ENCODE data around the gene VAPB. TPM values are rescaled to one million over a fixed set of nuclear protein-coding genes. Genes with fewer than 3 reads are reported as not detected.
"Not testable (repeated sequence)": the region's sequence is repeated elsewhere in the genome, so short reads cannot be mapped to it uniquely, and the experiment has no call there.

VAPB gene
- total RNA-seq, 1 experiment from 2014 or later = 51.1 TPM

- BruUV-seq (replicated peaks); CTCF ChIA-PET; H3K9me2 ChIP-seq (ENCODE audit: insufficient read depth); H3K4me3 ChIP-seq (replicated peaks in 1 of 2; ENCODE audit: low read depth in 1 of 2, low read length in 2 of 2); POLR2A ChIA-PET; DNase-seq (ENCODE audit: low read depth, low spot score); H3K9me3 ChIP-seq (ENCODE audit: control insufficient read depth in 1 of 2, insufficient read depth in 1 of 2, low read depth in 1 of 2, low read length in 2 of 2); ATAC-seq; H3K9ac ChIP-seq (ENCODE audit: low read length); H3K4me2 ChIP-seq (ENCODE audit: low read length); H3K4me1 ChIP-seq (ENCODE audit: control insufficient read depth in 1 of 2, insufficient read depth in 2 of 2, low read length in 2 of 2); H4K20me1 ChIP-seq (ENCODE audit: insufficient read depth); H3K27me3 ChIP-seq (ENCODE audit: insufficient read depth, low read length); H3K27ac ChIP-seq (ENCODE audit: low read depth, low read length); intact Hi-C loops (cut with micrococcal nuclease); H3K79me2 ChIP-seq (ENCODE audit: insufficient read depth, low read length); H3K36me3 ChIP-seq (ENCODE audit: control insufficient read depth in 1 of 2, insufficient read depth in 2 of 2, low read length in 2 of 2); RAD21 ChIA-PET (ENCODE audit: low non-redundant PET in 1 of 2, low total read pairs in 2 of 2, uncharacterized antibody in 2 of 2, unreplicated experiment in 2 of 2); H2AFZ ChIP-seq (ENCODE audit: low read depth, low read length, poor library complexity, severe bottlenecking): not testable (repeated sequence)
Measured at GRCh38 chr20:58373296-58373695, 15.7 kb upstream of the VAPB start.

DNA sequence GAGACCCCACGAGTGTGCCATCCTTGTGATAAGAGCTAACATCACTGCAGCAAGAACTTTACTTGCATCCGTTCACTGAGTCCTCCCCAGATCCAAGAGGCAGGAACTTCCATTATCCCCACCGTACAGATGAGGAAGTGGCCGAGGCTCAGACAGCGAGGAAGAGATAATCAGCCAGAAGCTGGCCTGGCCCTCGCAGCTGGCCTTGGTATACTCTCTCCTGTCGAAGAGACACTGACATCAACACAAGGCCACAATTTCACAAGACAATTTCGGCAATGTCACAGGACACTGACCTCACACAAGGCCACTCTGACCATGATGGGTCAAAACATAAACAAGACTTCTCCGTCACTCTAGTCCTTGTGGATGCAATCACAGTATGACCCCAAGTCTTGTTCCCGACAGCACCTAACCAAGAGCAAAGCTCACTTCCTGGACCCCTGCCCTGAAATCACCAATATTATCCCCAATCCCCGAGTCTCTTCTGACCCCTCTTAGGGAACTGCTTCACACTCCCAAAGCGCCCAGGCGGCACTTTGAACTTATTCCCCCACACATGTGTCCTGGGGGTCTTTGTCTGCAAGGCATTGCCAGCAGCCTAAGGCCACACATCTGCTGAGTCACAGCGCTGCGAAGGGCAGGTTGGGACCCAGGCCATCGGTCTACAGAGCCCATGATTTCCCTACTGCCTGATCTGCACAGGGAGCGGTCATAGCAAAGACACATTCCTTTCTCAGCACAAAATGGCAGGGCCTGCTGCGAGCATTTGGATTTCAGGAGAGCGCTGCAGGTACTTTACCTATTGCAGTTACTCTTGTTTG, 14.8 kb upstream of the VAPB start:
- no TSS peak for BruUV-seq (replicated peaks)
- Histone ChIP-seq H2AFZ (ENCODE audit: low read depth, low read length, poor library complexity, severe bottlenecking) (no peak overlapping the region), H3K4me1 (ENCODE audit: control insufficient read depth in 1 of 2, insufficient read depth in 2 of 2, low read length in 2 of 2) (no peaks in the 10 kb centered on the region), H3K36me3 (ENCODE audit: control insufficient read depth in 1 of 2, insufficient read depth in 2 of 2, low read length in 2 of 2) (no peaks in the 10 kb centered on the region), H3K79me2 (ENCODE audit: insufficient read depth, low read length) (no peaks in the 10 kb centered on the region), H3K4me2 (ENCODE audit: low read length) (no peak overlapping the region), H3K27ac (ENCODE audit: low read depth, low read length) (no peak overlapping the region), H4K20me1 (ENCODE audit: insufficient read depth) (no peaks in the 10 kb centered on the region; the same call in 1 of the 2 replicates), H3K9me2 (ENCODE audit: insufficient read depth) (no peaks in the 10 kb centered on the region), H3K27me3 (ENCODE audit: insufficient read depth, low read length) (no peaks in the 10 kb centered on the region), H3K9ac (ENCODE audit: low read length) (no peak overlapping the region), H3K9me3 (ENCODE audit: control insufficient read depth in 1 of 2, insufficient read depth in 1 of 2, low read depth in 1 of 2, low read length in 2 of 2) (no peaks in the 10 kb centered on the region), H3K4me3 (replicated peaks in 1 of 2; ENCODE audit: low read depth in 1 of 2, low read length in 2 of 2) (no peak overlapping the region)
- ChIA-PET CTCF (no interaction called here), POLR2A (no interaction called here), RAD21 (ENCODE audit: low non-redundant PET in 1 of 2, low total read pairs in 2 of 2, uncharacterized antibody in 2 of 2, unreplicated experiment in 2 of 2) (no interaction called here)
- TF ChIP-seq ZFX (IDR thresholded peaks at IDR 0.05) = no peak
- TF ChIP-seq FOSL1 (IDR thresholded peaks at IDR 0.05; ENCODE audit: low read depth) = no peak
- no peak for TF ChIP-seq CEBPB (IDR thresholded peaks at IDR 0.05; ENCODE audit: low read depth)
- TF ChIP-seq RAD21 (IDR thresholded peaks at IDR 0.05; ENCODE audit: low read depth) = no peak
- TF ChIP-seq EZH2phosphoT487 (IDR thresholded peaks at IDR 0.05; ENCODE audit: borderline replicate concordance) = no peak
- no peak for TF ChIP-seq ELF1 (IDR thresholded peaks at IDR 0.05; ENCODE audit: borderline replicate concordance, low read depth)
- no peak for TF ChIP-seq EGR1 (IDR thresholded peaks at IDR 0.05; ENCODE audit: low read depth)
- TF ChIP-seq ATF3 (IDR thresholded peaks at IDR 0.05) = no peak
- no peak for TF ChIP-seq YY1 (IDR thresholded peaks at IDR 0.05; ENCODE audit: extremely low read depth, insufficient replicate concordance, low read depth, low read length)
- TF ChIP-seq SRF (IDR thresholded peaks at IDR 0.05; ENCODE audit: low read depth) = no peak
- TF ChIP-seq SIN3A (IDR thresholded peaks at IDR 0.05; ENCODE audit: low read depth) = no peak
- no peak for TF ChIP-seq EZH2 (IDR thresholded peaks at IDR 0.05)
- no peak for DNase-seq (ENCODE audit: low read depth, low spot score)
- intact Hi-C loops (cut with micrococcal nuclease) = no loop called here
- no peak for ATAC-seq
